ENCODE results near the gene ACACA.
A peak's percentile ranks its signal among the peaks of the same experiment; 100 is the strongest.

The ACACA gene

DNA sequence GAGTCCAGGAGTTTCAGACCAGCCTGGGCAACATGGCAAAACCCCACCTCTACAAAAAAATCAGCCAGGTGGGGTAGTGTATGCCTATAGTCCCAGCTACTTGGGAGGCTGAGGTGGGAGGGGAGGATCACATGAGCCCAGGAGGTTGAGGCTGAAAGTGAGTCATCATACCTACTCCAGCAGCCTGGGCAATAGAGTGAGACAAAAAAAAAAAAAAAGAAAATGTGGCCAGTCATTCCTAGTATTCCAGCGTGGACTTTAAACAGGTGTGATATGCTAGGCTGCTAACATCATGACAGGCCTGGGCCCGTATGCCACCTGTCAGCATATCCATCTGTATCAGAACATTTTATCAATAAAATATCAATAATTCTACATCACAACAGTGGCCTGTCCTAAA lies 314.6 kb downstream of the ACACA start:
- peak overlapping the region in 1 of 11 experiments; percentile 77; a peak in 1 of 22 replicates for H3K9ac ChIP-seq
- no peaks in the 10 kb centered on the region for H3K27me3 ChIP-seq
- peaks cover 52 to 86% (median 80%) of the 10 kb centered on the region in 11 experiments for H3K36me3 ChIP-seq
- no peak overlapping the region for H3K4me3 ChIP-seq
- H3K9me3 ChIP-seq (replicated peaks in 1 of 11): no peaks in the 10 kb centered on the region
- no peaks in the 10 kb centered on the region for H4K20me1 ChIP-seq
- H3K27ac ChIP-seq: peak overlapping the region in 8 of 11 experiments; percentile 85 to 96 (median 92); a peak in 16 of 22 replicates
- H3K4me2 ChIP-seq: peak overlapping the region in 10 of 11 experiments; percentile 56 to 88 (median 80); a peak in 17 of 22 replicates
- H3K4me1 ChIP-seq: peaks cover 33 to 51% (median 45%) of the 10 kb centered on the region in 10 experiments
- no peak for TF ChIP-seq Cebpa-rat (IDR thresholded peaks at IDR 0.05)

DNA sequence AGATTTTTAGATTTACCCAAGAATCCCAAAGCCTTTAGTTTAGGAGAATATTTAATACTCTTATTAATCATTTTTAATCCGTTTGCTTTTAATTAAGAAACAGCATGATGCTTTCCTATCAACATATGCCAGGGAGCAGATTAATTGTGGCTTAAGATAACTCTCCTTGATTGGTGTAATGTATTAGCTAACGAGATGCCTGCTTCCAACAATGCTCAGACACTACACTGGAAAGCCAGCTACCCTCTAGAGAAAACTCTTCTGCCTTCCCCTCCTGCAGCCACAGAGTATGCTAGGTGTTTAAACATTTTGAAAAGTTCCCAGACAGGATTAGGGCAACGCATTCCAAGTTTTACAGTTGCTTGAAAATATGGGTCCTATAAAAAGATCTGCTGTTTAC lies 315.7 kb downstream of the ACACA start:
- Histone ChIP-seq H3K27ac (peak overlapping the region; percentile 81 to 96 (median 91); a peak in 21 of 22 replicates), H3K9me3 (replicated peaks in 1 of 11) (no peaks in the 10 kb centered on the region), H3K4me2 (peak overlapping the region; percentile 56 to 88 (median 80); a peak in 21 of 22 replicates), H3K4me3 (no peak overlapping the region), H3K36me3 (peaks cover 52 to 86% (median 80%) of the 10 kb centered on the region in 11 experiments), H4K20me1 (no peaks in the 10 kb centered on the region), H3K27me3 (no peaks in the 10 kb centered on the region), H3K9ac (peak overlapping the region in 7 of 11 experiments; percentile 70 to 84 (median 77); a peak in 12 of 22 replicates), H3K4me1 (peaks cover 33 to 51% (median 45%) of the 10 kb centered on the region in 10 experiments)
- no peak for TF ChIP-seq Cebpa-rat (IDR thresholded peaks at IDR 0.05)

DNA sequence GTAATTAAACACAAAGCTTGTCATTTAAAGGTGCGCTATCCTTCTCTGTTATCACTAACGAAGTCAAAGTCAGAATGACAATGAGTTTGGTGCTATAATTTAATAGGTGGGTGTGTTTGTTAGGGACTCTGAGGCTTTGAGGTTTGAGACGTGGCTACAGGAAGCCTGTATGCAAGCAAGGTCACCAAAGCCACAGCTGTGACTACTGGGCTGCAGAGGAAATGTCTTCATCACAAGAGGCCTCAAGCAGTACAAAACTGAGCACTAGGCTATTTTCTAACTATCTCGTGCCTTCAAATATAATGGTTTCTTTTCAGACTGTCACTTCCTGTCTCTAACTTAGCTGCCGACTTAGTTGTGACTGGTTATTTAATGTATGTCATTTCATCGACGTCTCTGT lies 316.7 kb downstream of the ACACA start:
- H3K4me3 ChIP-seq: peak overlapping the region in 1 of 10 experiments; percentile 29; a peak in 1 of 20 replicates
- peak in 4 of 11 experiments; percentile 23 to 73 (median 57); a peak in 5 of 22 replicates for TF ChIP-seq Cebpa-rat (IDR thresholded peaks at IDR 0.05)
- peaks cover 33 to 51% (median 45%) of the 10 kb centered on the region in 10 experiments for H3K4me1 ChIP-seq
- H3K9me3 ChIP-seq (replicated peaks in 1 of 11): no peaks in the 10 kb centered on the region
- H3K4me2 ChIP-seq: peak overlapping the region; percentile 56 to 88 (median 80)
- H4K20me1 ChIP-seq: no peaks in the 10 kb centered on the region
- H3K9ac ChIP-seq: peak overlapping the region; percentile 66 to 84 (median 75); a peak in 21 of 22 replicates
- peak overlapping the region; percentile 81 to 96 (median 91) for H3K27ac ChIP-seq
- H3K27me3 ChIP-seq: no peaks in the 10 kb centered on the region
- peaks cover 52 to 86% (median 80%) of the 10 kb centered on the region in 11 experiments for H3K36me3 ChIP-seq

DNA sequence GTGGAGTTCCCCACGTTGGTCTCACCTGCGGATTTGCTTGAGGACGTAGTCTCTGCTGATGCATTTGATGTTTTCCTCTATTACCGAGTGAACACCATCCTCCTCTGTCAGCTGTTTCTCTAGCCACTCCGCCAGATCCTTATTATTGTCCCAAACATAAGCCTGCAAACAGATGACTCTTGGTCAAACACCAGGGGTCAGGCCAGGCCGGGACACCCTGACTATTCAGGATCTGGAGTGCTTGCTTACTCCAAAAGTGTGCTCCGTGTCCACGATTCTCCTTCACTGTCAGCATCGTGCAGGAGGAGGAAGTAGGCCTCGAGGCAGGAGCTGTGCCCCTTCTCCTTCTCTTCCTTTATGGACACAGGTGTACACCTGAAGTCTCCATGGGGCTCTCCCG lies 317.7 kb downstream of the ACACA start:
- H3K9me3 ChIP-seq (replicated peaks in 1 of 11): no peaks in the 10 kb centered on the region
- H3K4me2 ChIP-seq: peak overlapping the region; percentile 56 to 88 (median 80)
- no peak for TF ChIP-seq Cebpa-rat (IDR thresholded peaks at IDR 0.05)
- no peaks in the 10 kb centered on the region for H4K20me1 ChIP-seq
- peak overlapping the region in 9 of 11 experiments; percentile 66 to 84 (median 76); a peak in 15 of 22 replicates for H3K9ac ChIP-seq
- H3K36me3 ChIP-seq: peaks cover 42 to 85% (median 78%) of the 10 kb centered on the region in 11 experiments
- H3K27ac ChIP-seq: peak overlapping the region; percentile 81 to 96 (median 91); a peak in 21 of 22 replicates
- peaks cover 33 to 51% (median 45%) of the 10 kb centered on the region in 10 experiments for H3K4me1 ChIP-seq
- no peaks in the 10 kb centered on the region for H3K27me3 ChIP-seq
- H3K4me3 ChIP-seq: no peak overlapping the region

DNA sequence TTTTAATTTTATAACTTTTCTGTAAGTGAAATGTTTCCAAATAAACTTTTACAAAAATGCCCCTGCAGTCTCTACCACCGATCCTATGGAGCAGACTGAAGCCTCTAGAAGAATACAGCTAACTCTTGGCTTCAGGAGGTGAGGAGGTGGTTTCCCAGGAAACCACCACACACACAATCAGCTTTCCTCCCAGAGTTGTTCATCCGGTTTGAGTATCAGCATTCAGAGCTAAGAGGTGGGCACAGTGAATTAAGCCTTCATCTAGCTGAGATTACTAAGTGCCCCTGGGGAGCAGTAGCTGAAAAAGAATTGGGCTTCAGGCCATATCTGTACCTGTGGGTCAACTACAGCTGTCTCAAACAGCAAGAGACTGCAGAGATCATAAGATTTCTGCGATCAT lies 318.2 kb downstream of the ACACA start:
- H3K4me1 ChIP-seq: peaks cover 33 to 51% (median 45%) of the 10 kb centered on the region in 10 experiments
- H3K27ac ChIP-seq: peak overlapping the region in 9 of 11 experiments; percentile 82 to 96 (median 91); a peak in 17 of 22 replicates
- no peak for TF ChIP-seq Cebpa-rat (IDR thresholded peaks at IDR 0.05)
- no peaks in the 10 kb centered on the region for H3K27me3 ChIP-seq
- H3K9me3 ChIP-seq (replicated peaks in 1 of 11): no peaks in the 10 kb centered on the region
- no peaks in the 10 kb centered on the region for H4K20me1 ChIP-seq
- H3K4me2 ChIP-seq: peak overlapping the region; percentile 56 to 88 (median 80)
- peak overlapping the region in 8 of 11 experiments; percentile 7 to 84 (median 76); a peak in 12 of 22 replicates for H3K9ac ChIP-seq
- peaks cover 38 to 84% (median 75%) of the 10 kb centered on the region in 11 experiments for H3K36me3 ChIP-seq
- H3K4me3 ChIP-seq: no peak overlapping the region

DNA sequence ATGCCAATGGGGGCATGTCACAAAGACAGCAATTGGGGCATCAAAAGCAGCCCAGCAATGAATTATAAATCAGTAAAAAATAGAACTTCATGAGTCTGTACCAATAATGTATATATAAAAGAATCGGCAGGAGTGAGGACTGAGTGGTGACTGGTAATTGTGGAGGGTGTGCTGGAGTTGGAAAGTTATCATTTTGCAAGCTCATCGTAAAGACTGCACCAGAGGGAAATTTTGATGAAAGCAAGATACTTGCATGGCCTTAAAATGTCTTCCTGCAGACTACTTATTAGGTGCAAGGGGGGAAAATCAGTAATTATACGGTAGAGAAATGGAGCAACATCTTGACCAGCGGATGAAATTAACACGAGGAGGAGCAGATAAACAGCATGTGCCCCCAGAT lies 319.0 kb downstream of the ACACA start:
- H3K4me2 ChIP-seq: peak overlapping the region in 1 of 11 experiments; percentile 86; a peak in 1 of 22 replicates
- no peak overlapping the region for H3K4me3 ChIP-seq
- H3K4me1 ChIP-seq: peaks cover 33 to 54% (median 47%) of the 10 kb centered on the region in 10 experiments
- peak overlapping the region in 1 of 11 experiments; percentile 93; a peak in 2 of 22 replicates for H3K27ac ChIP-seq
- peaks cover 31 to 78% (median 68%) of the 10 kb centered on the region in 11 experiments for H3K36me3 ChIP-seq
- no peaks in the 10 kb centered on the region for H4K20me1 ChIP-seq
- H3K27me3 ChIP-seq: no peaks in the 10 kb centered on the region
- H3K9ac ChIP-seq: no peak overlapping the region
- H3K9me3 ChIP-seq (replicated peaks in 1 of 11): no peaks in the 10 kb centered on the region
- no peak for TF ChIP-seq Cebpa-rat (IDR thresholded peaks at IDR 0.05)

DNA sequence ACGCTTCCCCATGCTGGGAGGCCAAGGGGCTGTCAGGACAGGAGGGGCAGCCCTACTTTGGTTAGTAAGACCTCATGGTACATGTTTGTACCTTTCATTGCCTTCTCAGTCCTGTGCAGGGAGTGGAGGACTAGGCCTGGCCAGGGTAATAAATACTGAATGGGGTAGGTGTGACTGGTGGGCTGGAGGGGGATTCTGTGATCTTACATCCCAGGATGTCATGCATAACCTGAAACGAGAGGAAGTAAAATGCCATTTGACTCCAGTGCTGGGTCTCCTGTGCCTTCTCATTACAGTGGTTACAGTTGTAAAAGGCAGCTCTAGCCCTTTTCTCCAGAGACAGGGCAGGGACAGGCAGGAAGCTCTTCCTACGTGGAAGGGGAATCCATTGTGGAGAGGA lies 319.7 kb downstream of the ACACA start:
- H3K27ac ChIP-seq: peak overlapping the region in 3 of 11 experiments; percentile 15 to 33 (median 28); a peak in 3 of 22 replicates
- H3K9me3 ChIP-seq (replicated peaks in 1 of 11): no peaks in the 10 kb centered on the region
- peaks cover 33 to 54% (median 50%) of the 10 kb centered on the region in 10 experiments for H3K4me1 ChIP-seq
- no peak overlapping the region for H3K4me2 ChIP-seq
- no peaks in the 10 kb centered on the region for H4K20me1 ChIP-seq
- TF ChIP-seq Cebpa-rat (IDR thresholded peaks at IDR 0.05): no peak
- peaks cover 31 to 71% (median 61%) of the 10 kb centered on the region in 11 experiments for H3K36me3 ChIP-seq
- no peaks in the 10 kb centered on the region for H3K27me3 ChIP-seq
- H3K4me3 ChIP-seq: no peak overlapping the region
- H3K9ac ChIP-seq: no peak overlapping the region

DNA sequence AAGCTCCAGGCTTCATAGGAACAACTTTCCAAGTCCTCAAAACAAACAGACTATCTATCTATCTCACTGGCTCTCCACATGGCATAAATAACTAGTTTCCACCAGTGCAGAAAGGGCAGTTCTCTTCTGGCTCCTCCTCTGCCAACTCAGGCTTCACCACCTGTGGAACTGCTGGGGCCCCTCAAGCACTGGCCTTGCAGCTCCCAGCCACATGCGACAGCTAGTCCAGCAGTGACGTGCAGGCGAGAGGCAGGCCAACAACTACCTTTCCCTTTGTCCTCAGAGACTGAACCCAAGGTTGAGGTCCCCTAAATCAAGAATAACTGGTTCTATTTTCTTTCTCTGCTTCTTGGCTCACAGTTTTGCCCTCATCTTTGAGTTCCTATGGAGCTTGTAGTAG lies 320.3 kb downstream of the ACACA start:
- Histone ChIP-seq H3K9me3 (replicated peaks in 1 of 11) (no peaks in the 10 kb centered on the region), H3K9ac (no peak overlapping the region), H3K27ac (peak overlapping the region in 3 of 11 experiments; percentile 15 to 33 (median 28); a peak in 3 of 22 replicates), H3K4me1 (peaks cover 32 to 54% (median 50%) of the 10 kb centered on the region in 10 experiments), H4K20me1 (no peaks in the 10 kb centered on the region), H3K4me2 (no peak overlapping the region), H3K27me3 (no peaks in the 10 kb centered on the region), H3K4me3 (no peak overlapping the region), H3K36me3 (peaks cover 31 to 65% (median 55%) of the 10 kb centered on the region in 11 experiments)
- no peak for TF ChIP-seq Cebpa-rat (IDR thresholded peaks at IDR 0.05)

DNA sequence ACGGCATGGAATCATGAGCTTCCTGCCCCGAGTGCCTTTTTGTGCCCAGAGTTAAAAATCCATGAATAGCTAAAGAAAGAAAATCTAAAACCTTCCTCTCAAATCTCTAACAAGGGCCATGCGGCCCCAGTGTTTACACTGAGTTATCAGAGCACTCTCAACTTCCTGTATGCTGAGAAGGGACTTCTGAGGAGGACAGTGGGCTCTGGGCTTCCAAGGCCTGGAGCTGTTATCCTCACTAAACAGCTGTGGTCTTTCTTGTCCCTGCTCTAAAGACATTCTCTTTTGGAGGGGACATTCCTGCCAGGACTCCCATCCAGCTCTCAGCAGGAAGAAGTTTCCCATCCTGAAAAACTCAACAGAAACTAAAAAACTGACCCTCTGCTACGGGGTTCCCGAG lies 322.3 kb downstream of the ACACA start:
- H4K20me1 ChIP-seq: no peaks in the 10 kb centered on the region
- H3K27ac ChIP-seq: peak overlapping the region in 2 of 11 experiments; percentile 17 to 44; a peak in 2 of 22 replicates
- H3K4me3 ChIP-seq: no peak overlapping the region
- peaks cover 12 to 38% (median 35%) of the 10 kb centered on the region in 10 experiments for H3K4me1 ChIP-seq
- TF ChIP-seq Cebpa-rat (IDR thresholded peaks at IDR 0.05): no peak
- no peak overlapping the region for H3K4me2 ChIP-seq
- no peak overlapping the region for H3K9ac ChIP-seq
- H3K27me3 ChIP-seq: no peaks in the 10 kb centered on the region
- H3K9me3 ChIP-seq (replicated peaks in 1 of 11): peaks cover 0 to 8% (median 4%) of the 10 kb centered on the region in 11 experiments; a peak in 7 of 22 replicates
- H3K36me3 ChIP-seq: peaks cover 31 to 61% (median 53%) of the 10 kb centered on the region in 11 experiments
